ENCODE data around the gene ANAPC10.

The ANAPC10 gene

DNA sequence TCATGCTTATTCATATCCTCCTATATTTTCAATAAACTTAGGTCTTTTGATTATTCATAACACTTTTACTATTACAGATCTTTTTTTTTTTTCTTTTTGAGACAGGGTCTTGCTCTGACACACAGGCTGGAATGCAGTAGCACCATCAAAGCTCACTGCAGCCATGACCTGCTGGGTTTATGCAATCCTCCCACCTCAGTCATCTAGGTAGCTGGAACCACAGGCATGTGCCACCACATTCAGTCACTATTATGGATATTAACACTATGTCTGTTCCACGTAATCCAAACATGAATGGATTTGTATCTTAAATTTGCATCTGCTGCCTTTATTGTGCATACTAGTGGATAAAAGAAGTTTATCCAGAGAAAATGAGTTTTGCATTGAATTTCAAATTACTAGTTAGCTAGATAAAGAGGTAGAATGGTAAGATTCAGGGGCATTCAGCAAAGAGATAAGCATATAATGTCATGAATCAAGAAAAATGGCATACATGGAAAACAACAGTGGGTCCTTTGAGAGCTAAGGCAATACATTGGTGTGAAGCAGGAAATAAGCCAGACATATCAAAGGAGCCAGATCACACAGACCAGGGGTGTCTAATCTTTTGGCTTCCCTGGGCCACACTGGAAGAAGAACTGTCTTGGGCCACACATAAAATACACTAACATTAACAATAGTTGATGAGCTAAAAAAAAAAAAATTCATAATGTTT, 13.9 kb downstream of the ANAPC10 start:
- Histone ChIP-seq H3K9me3 (ENCODE audit: severe bottlenecking) (no peaks in the 10 kb centered on the region), H3K36me3 (peaks cover 32% of the 10 kb centered on the region), H3K4me3 (ENCODE audit: low read depth, low read length) (no peak overlapping the region), H3K27me3 (ENCODE audit: insufficient read depth, low read depth, severe bottlenecking) (no peaks in the 10 kb centered on the region), H3K27ac (no peak overlapping the region)
- no peak for DNase-seq
- no peak for TF ChIP-seq CTCF (IDR thresholded peaks at IDR 0.05; ENCODE audit: low read depth, low read length)

DNA sequence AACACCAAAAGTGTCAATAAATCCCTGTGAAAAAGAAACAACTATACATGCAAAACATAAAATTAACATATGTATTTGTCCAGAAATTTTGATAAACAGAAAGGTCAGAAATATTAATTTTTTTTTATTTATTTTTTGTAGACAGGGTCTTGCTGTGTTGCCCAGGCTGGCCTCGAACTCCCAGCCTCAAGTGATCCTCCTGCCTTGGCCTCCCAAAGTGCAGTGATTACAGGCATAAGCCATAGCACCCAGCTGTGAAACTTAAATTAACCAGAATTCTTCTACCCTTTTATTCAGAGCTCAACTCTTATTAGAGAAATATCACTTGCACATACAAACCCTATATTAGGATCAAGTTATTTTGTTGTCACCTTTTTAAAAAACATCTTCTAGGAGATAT, 16.2 kb downstream of the ANAPC10 start:
- H3K27me3 ChIP-seq (ENCODE audit: insufficient read depth, low read depth, severe bottlenecking) = no peaks in the 10 kb centered on the region
- H3K4me3 ChIP-seq (ENCODE audit: low read depth, low read length) = no peak overlapping the region
- no peak overlapping the region for H3K27ac ChIP-seq
- TF ChIP-seq CTCF (IDR thresholded peaks at IDR 0.05; ENCODE audit: low read depth, low read length) = no peak
- DNase-seq = no peak
- H3K9me3 ChIP-seq (ENCODE audit: severe bottlenecking) = no peaks in the 10 kb centered on the region
- peaks cover 29% of the 10 kb centered on the region for H3K36me3 ChIP-seq

DNA sequence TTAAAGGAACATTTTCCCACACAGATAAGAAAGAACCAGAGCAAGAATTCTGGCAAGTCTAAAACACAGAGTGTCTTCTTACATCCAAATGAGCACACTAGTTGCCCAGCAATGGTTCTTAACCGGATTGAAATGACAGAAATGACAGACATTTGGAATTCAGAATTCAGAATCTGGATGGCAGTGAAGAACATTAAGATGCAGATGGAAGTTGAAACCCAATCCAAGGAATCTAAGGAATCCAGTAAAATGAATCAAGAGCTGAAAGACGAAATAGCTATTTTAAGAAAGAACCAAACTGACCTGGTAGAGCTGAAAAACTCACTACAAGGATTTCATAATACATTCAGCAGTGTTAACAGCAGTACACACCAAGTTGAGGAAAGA, 21.5 kb downstream of the ANAPC10 start:
- no peak for TF ChIP-seq CTCF (IDR thresholded peaks at IDR 0.05; ENCODE audit: low read depth, low read length)
- Histone ChIP-seq H3K27me3 (ENCODE audit: insufficient read depth, low read depth, severe bottlenecking) (no peaks in the 10 kb centered on the region), H3K4me3 (ENCODE audit: low read depth, low read length) (no peak overlapping the region), H3K27ac (no peak overlapping the region), H3K36me3 (peaks cover 31% of the 10 kb centered on the region), H3K9me3 (ENCODE audit: severe bottlenecking) (no peaks in the 10 kb centered on the region)
- DNase-seq = no peak

DNA sequence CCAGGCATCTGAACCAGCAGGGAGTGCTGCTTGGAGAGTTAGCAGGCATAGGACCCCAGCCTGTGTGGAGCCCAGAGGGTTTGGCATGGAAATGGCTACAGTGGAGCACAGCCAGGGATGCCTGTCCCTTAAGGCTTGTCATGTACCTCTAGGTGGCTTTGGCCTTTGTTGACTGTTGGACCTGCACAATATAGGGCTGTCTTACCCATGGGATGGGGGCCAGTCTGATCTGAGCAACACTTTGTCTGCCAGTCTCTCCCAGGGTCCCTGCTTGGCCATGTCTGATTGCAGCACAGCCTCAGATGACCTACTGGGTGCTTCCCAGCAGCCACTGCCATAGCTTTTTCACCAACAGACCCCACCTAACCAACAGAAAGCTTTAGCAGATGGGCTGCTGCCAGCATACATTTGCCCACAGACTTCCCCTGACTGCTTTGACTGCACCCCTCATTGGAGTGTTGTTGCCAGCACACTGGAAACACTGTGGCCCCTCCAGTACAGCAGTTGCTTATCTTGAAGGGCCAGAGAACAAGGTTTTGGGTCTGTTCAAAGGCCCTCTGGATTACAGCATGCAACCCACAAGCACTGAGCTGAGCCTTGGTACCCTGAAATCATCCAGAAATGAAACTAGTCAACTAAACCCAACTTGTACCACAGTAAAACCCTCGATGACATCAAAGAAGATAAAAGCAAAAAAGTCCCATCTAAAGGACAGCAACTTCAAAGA, 22.1 kb downstream of the ANAPC10 start:
- Histone ChIP-seq H3K27ac (no peak overlapping the region), H3K4me3 (ENCODE audit: low read depth, low read length) (no peak overlapping the region), H3K9me3 (ENCODE audit: severe bottlenecking) (no peaks in the 10 kb centered on the region), H3K36me3 (peaks cover 31% of the 10 kb centered on the region), H3K27me3 (ENCODE audit: insufficient read depth, low read depth, severe bottlenecking) (no peaks in the 10 kb centered on the region)
- no peak for DNase-seq
- TF ChIP-seq CTCF (IDR thresholded peaks at IDR 0.05; ENCODE audit: low read depth, low read length) = no peak

DNA sequence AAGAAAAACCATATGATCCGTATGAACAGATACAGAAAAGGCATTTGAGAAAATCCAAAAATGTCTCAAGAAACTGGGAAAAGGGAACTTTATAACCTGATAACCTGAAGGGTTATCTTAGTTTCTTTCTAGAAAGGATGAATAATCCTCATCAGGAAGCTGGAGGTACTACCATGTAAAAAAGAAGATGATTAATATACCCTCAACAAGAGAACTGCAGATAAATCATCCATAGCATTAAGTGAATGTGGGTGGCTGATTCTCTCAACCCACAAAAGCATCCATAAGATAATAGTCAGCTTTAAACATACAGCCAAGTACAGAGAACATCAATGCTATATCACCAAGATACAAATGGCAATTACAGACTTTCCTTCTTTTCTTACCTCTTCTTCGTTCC, 26.4 kb downstream of the ANAPC10 start:
- DNase-seq = no peak
- no peak for TF ChIP-seq CTCF (IDR thresholded peaks at IDR 0.05; ENCODE audit: low read depth, low read length)
- Histone ChIP-seq H3K9me3 (ENCODE audit: severe bottlenecking) (no peaks in the 10 kb centered on the region), H3K4me3 (ENCODE audit: low read depth, low read length) (no peak overlapping the region), H3K36me3 (peaks cover 11% of the 10 kb centered on the region), H3K27me3 (ENCODE audit: insufficient read depth, low read depth, severe bottlenecking) (no peaks in the 10 kb centered on the region), H3K27ac (no peak overlapping the region)
